ENCODE data around the gene TPST2.
"Not testable (repeated sequence)": the region's sequence is repeated elsewhere in the genome, so short reads cannot be mapped to it uniquely, and the experiment has no call there.

The TPST2 gene

DNA sequence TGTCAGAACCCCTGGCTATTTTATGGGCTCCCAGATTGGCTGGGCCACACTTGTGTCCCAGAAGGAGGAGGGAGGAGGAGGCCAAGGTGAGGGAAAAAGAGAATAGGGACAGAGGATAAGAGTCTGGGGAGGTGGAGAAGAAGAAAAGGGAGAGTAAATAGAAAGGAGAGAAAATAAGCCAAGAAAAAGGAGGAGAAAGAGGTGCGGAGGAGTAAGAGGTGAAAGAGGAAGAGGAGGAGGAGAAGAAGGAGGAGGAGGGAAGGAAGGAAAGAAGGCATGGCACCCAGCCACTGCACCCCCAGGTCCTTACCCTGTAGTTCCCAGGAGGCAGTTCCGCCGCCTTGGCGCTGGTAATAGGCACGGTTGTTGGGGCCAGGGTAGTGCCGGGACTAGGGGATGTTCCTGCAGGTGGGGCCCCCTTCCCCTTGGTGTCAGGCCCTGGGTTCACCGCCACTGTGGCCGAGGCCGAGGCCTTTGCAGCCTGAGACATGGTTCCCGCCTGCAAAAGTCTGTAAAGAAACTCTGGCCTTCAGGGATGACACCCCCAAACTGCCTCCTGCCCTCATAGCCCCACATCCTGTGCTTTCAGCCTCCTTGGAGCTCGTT, 26.0 kb upstream of the TPST2 start:
- Histone ChIP-seq H3K9ac (ENCODE audit: low read length) (peak overlapping the region; percentile 31; the same call in 1 of the 2 replicates), H4K20me1 (ENCODE audit: insufficient read depth, low read length) (no peaks in the 10 kb centered on the region), H3K27me3 (replicated peaks; ENCODE audit: insufficient read depth, low read length) (no peaks in the 10 kb centered on the region), H3K36me3 (replicated peaks; ENCODE audit: insufficient read depth, low read length) (no peaks in the 10 kb centered on the region), H3K27ac (ENCODE audit: low read length) (peak overlapping the region; percentile 91), H3K9me2 (replicated peaks; ENCODE audit: insufficient read depth, low read length) (no peaks in the 10 kb centered on the region), H3K4me1 (ENCODE audit: low read length) (peaks cover 65% of the 10 kb centered on the region), H3K4me3 (ENCODE audit: low read length) (no peak overlapping the region), H2AFZ (ENCODE audit: low read length) (no peak overlapping the region), H3K9me3 (replicated peaks; ENCODE audit: insufficient read depth, low read length) (no peaks in the 10 kb centered on the region), H3F3A (ENCODE audit: insufficient read depth, low read length) (peaks cover 40% of the 10 kb centered on the region), H3K79me2 (ENCODE audit: low read length) (peaks cover 24% of the 10 kb centered on the region; the same call in 1 of the 2 replicates), H3K4me2 (ENCODE audit: low read depth, low read length) (peak overlapping the region; percentile 71)
- TF ChIP-seq, protein P1, sequence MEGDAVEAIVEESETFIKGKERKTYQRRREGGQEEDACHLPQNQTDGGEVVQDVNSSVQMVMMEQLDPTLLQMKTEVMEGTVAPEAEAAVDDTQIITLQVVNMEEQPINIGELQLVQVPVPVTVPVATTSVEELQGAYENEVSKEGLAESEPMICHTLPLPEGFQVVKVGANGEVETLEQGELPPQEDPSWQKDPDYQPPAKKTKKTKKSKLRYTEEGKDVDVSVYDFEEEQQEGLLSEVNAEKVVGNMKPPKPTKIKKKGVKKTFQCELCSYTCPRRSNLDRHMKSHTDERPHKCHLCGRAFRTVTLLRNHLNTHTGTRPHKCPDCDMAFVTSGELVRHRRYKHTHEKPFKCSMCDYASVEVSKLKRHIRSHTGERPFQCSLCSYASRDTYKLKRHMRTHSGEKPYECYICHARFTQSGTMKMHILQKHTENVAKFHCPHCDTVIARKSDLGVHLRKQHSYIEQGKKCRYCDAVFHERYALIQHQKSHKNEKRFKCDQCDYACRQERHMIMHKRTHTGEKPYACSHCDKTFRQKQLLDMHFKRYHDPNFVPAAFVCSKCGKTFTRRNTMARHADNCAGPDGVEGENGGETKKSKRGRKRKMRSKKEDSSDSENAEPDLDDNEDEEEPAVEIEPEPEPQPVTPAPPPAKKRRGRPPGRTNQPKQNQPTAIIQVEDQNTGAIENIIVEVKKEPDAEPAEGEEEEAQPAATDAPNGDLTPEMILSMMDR (IDR thresholded peaks at IDR 0.05; ENCODE audit: low read length): no peak
- TF ChIP-seq EZH2phosphoT487 (IDR thresholded peaks at IDR 0.05; ENCODE audit: low read length): no peak
- no peak for TF ChIP-seq EZH2 (optimal IDR thresholded peaks at IDR 0.05; ENCODE audit: low read depth, low read length)
- no peak for DNase-seq

DNA sequence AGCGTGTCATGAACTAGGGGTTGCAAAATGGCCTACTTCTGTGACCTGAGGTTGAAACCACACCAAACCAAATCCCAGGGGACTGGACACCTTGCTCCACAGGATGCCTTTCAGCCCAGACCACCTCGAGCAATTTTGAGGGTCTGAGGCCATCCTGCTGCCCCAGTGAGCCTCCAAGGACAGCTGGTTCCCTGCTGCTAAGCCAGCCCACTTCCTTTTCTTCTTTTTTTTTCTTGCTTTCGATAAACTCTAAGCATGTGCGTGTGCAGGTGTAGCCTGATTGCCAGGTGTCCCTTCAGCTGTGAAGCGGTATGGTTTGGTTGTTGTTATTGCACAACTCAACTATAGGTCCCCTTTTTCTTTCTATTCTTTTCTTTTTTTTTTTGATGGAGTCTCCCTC, 25.2 kb upstream of the TPST2 start:
- Histone ChIP-seq H3K4me3 (ENCODE audit: low read length) (no peak overlapping the region), H3K9me3 (replicated peaks; ENCODE audit: insufficient read depth, low read length) (no peaks in the 10 kb centered on the region), H3K27me3 (replicated peaks; ENCODE audit: insufficient read depth, low read length) (no peaks in the 10 kb centered on the region), H3K79me2 (ENCODE audit: low read length) (peaks cover 24% of the 10 kb centered on the region; the same call in 1 of the 2 replicates), H2AFZ (ENCODE audit: low read length) (no peak overlapping the region), H3K27ac (ENCODE audit: low read length) (peak overlapping the region; percentile 91), H3K4me1 (ENCODE audit: low read length) (peaks cover 70% of the 10 kb centered on the region), H3K4me2 (ENCODE audit: low read depth, low read length) (peak overlapping the region; percentile 71), H3K9me2 (replicated peaks; ENCODE audit: insufficient read depth, low read length) (no peaks in the 10 kb centered on the region), H3K36me3 (replicated peaks; ENCODE audit: insufficient read depth, low read length) (no peaks in the 10 kb centered on the region), H3K9ac (ENCODE audit: low read length) (peak overlapping the region; percentile 41; the same call in 1 of the 2 replicates), H4K20me1 (ENCODE audit: insufficient read depth, low read length) (no peaks in the 10 kb centered on the region), H3F3A (ENCODE audit: insufficient read depth, low read length) (peaks cover 46% of the 10 kb centered on the region)
- DNase-seq: peak; percentile 95
- TF ChIP-seq, protein P1 (IDR thresholded peaks at IDR 0.05; ENCODE audit: low read length): no peak
- TF ChIP-seq EZH2phosphoT487 (IDR thresholded peaks at IDR 0.05; ENCODE audit: low read length) (no peak), EZH2 (optimal IDR thresholded peaks at IDR 0.05; ENCODE audit: low read depth, low read length) (no peak)

DNA sequence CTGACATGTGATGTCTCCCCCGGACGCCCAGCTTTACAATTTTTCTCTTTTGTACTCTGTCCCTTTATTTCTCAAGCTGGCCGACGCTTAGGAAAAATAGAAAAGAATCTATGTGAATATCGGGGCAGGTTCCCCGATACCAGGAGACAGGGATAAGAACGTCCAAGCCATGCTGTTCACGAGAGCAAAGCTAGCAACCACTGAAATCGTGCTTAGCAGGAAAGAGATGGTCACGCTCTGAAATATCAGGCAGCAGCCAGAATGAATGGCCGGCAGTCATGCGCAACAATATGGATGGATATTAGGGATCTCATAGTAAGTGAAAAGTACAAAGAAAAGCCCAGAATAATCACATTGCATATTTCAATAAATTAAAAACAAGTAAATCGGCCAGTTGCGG, 24.4 kb upstream of the TPST2 start:
- Histone ChIP-seq H3K27ac (ENCODE audit: low read length) (peak overlapping the region; percentile 91; the same call in 1 of the 2 replicates), H3K9ac (ENCODE audit: low read length) (no peak overlapping the region), H3K27me3 (replicated peaks; ENCODE audit: insufficient read depth, low read length) (no peaks in the 10 kb centered on the region), H2AFZ (ENCODE audit: low read length) (no peak overlapping the region), H3K36me3 (replicated peaks; ENCODE audit: insufficient read depth, low read length) (no peaks in the 10 kb centered on the region), H3K4me2 (ENCODE audit: low read depth, low read length) (no peak overlapping the region; the same call in 1 of the 2 replicates), H4K20me1 (ENCODE audit: insufficient read depth, low read length) (no peaks in the 10 kb centered on the region), H3K79me2 (ENCODE audit: low read length) (peaks cover 24% of the 10 kb centered on the region; the same call in 1 of the 2 replicates), H3K4me3 (ENCODE audit: low read length) (no peak overlapping the region), H3K9me3 (replicated peaks; ENCODE audit: insufficient read depth, low read length) (no peaks in the 10 kb centered on the region), H3F3A (ENCODE audit: insufficient read depth, low read length) (peaks cover 51% of the 10 kb centered on the region), H3K4me1 (ENCODE audit: low read length) (peaks cover 78% of the 10 kb centered on the region), H3K9me2 (replicated peaks; ENCODE audit: insufficient read depth, low read length) (no peaks in the 10 kb centered on the region)
- TF ChIP-seq EZH2phosphoT487 (IDR thresholded peaks at IDR 0.05; ENCODE audit: low read length) (no peak), EZH2 (optimal IDR thresholded peaks at IDR 0.05; ENCODE audit: low read depth, low read length) (no peak)
- TF ChIP-seq, protein P1 (IDR thresholded peaks at IDR 0.05; ENCODE audit: low read length): no peak
- no peak for DNase-seq

DNA sequence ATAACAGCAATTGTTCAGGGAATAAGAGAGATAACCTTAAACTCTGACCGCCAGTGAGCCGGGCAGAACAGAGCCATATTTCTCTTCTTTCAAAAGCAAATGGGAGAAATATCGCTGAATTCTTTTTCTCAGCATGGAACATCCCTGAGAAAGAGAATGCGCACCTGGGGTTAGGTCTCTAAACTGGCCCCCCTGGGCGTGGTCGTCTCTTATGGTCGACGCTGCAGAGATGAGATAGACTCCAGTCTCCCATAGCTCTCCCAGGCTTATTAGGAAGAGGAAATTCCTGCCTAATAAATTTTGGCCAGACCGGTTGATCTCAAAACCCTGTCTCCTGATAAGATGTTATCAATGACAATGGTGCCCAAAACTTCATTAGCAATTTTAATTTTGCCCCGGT, 23.8 kb upstream of the TPST2 start:
- not testable (repeated sequence) for H2AFZ ChIP-seq (ENCODE audit: low read length); DNase-seq; H3K27ac ChIP-seq (ENCODE audit: low read length); H3K9me2 ChIP-seq (replicated peaks; ENCODE audit: insufficient read depth, low read length); H3K9me3 ChIP-seq (replicated peaks; ENCODE audit: insufficient read depth, low read length); H3K36me3 ChIP-seq (replicated peaks; ENCODE audit: insufficient read depth, low read length); H4K20me1 ChIP-seq (ENCODE audit: insufficient read depth, low read length); H3K27me3 ChIP-seq (replicated peaks; ENCODE audit: insufficient read depth, low read length); H3K4me2 ChIP-seq (ENCODE audit: low read depth, low read length); H3K9ac ChIP-seq (ENCODE audit: low read length); H3K4me3 ChIP-seq (ENCODE audit: low read length)
- Histone ChIP-seq H3K4me1 (ENCODE audit: low read length) (peaks cover 81% of the 10 kb centered on the region), H3K79me2 (ENCODE audit: low read length) (peaks cover 24% of the 10 kb centered on the region; the same call in 1 of the 2 replicates), H3F3A (ENCODE audit: insufficient read depth, low read length) (peaks cover 51% of the 10 kb centered on the region)
